GM23338 (cell line): Measurements from ENCODE around the gene HCRT. TPM values are rescaled to one million over a fixed set of nuclear protein-coding genes. Genes with fewer than 3 reads are reported as not detected.

Source experiments
- ATAC-seq: fragments of 200-7000 bp; cut with Tn5 transposase; 3 replicates; pipeline ENCODE4 v1.9.1; 2020
- DNase-seq: peaks from one replicate; pipeline ENCODE4 v3.0.0-alpha.2; 2015; ENCODE audit warnings: low spot score
- H2AFZ ChIP-seq: fragments of 200-600 bp; sonication (generic); 2 replicates; pipeline ENCODE4 v1.8.0; 2016; ENCODE audit warnings: antibody characterized with exemption, mild to moderate bottlenecking, moderate library complexity
- H3F3A ChIP-seq: fragments of 200-600 bp; sonication (generic); replicated peaks from 2 replicates; pipeline ENCODE4 v1.8.0; 2017; ENCODE audit warnings: antibody characterized with exemption, mixed run types, low read depth
- H3K27ac ChIP-seq: fragments of 200-600 bp; sonication (generic); 2 replicates; pipeline ENCODE4 v1.6.1; 2016; ENCODE audit warnings: low read depth
- H3K27me3 ChIP-seq: fragments of 200-600 bp; sonication (generic); 2 replicates; pipeline ENCODE4 v1.8.0; 2016; ENCODE audit warnings: mild to moderate bottlenecking, mixed run types, moderate library complexity; ENCODE audit not compliant: insufficient read depth
- H3K36me3 ChIP-seq: fragments of 200-600 bp; sonication (generic); 2 replicates; pipeline ENCODE4 v1.8.0; 2016; ENCODE audit warnings: mild to moderate bottlenecking; ENCODE audit not compliant: insufficient read depth
- H3K4me1 ChIP-seq: fragments of 200-600 bp; sonication (generic); 2 replicates; pipeline ENCODE4 v1.8.0; 2016; ENCODE audit warnings: mild to moderate bottlenecking, moderate library complexity; ENCODE audit not compliant: insufficient read depth
- H3K4me2 ChIP-seq: fragments of 200-600 bp; sonication (generic); 2 replicates; pipeline ENCODE4 v1.7.1; 2017; ENCODE audit warnings: mixed run types
- H3K4me3 ChIP-seq: fragments of 200-600 bp; sonication (generic); 2 replicates; pipeline ENCODE4 v1.6.1; 2016; ENCODE audit warnings: mixed run types
- H3K79me2 ChIP-seq: fragments of 200-600 bp; sonication (generic); replicated peaks from 2 replicates; pipeline ENCODE4 v1.8.0; 2017; ENCODE audit warnings: mild to moderate bottlenecking; ENCODE audit not compliant: insufficient read depth
- H3K9me2 ChIP-seq: fragments of 200-600 bp; sonication (generic); 2 replicates; pipeline ENCODE4 v1.8.0; 2017; ENCODE audit not compliant: insufficient read depth
- H4K20me1 ChIP-seq: fragments of 200-600 bp; sonication (generic); replicated peaks from 2 replicates; pipeline ENCODE4 v1.8.0; 2017; ENCODE audit warnings: mild to moderate bottlenecking; ENCODE audit not compliant: insufficient read depth
- H3K27ac Mint-ChIP-seq: 2 replicates; pipeline ENCODE4 v1.8.0; 2020; ENCODE audit warnings: inconsistent platforms, mild to moderate bottlenecking, moderate library complexity, mixed read lengths
- H3K27me3 Mint-ChIP-seq: 3 replicates; pipeline ENCODE4 v1.8.0; 2022; ENCODE audit warnings: low read depth, mild to moderate bottlenecking, moderate library complexity, mixed read lengths, inconsistent platforms; ENCODE audit not compliant: insufficient read depth, poor library complexity
- H3K36me3 Mint-ChIP-seq: 3 replicates; pipeline ENCODE4 v1.8.0; 2021; ENCODE audit warnings: low read depth, mild to moderate bottlenecking, inconsistent platforms, moderate library complexity, mixed read lengths
- H3K4me1 Mint-ChIP-seq: 3 replicates; pipeline ENCODE4 v1.8.0; 2020; ENCODE audit warnings: mild to moderate bottlenecking, inconsistent platforms, mixed read lengths
- H3K4me3 Mint-ChIP-seq: 3 replicates; pipeline ENCODE4 v1.8.0; 2021; ENCODE audit warnings: moderate library complexity, mild to moderate bottlenecking, inconsistent platforms, mixed read lengths
- H3K9me3 Mint-ChIP-seq: 3 replicates; pipeline ENCODE4 v1.8.0; 2020; ENCODE audit warnings: moderate library complexity, mild to moderate bottlenecking, inconsistent platforms, mixed read lengths
- CREB1 ChIP-seq: fragments of 250-450 bp; sonication (Bioruptor Pico); IDR thresholded peaks from 2 replicates; pipeline ENCODE4 v1.5.0; 2020; ENCODE audit warnings: low read depth, mild to moderate bottlenecking, moderate library complexity
- CTCF ChIP-seq, 2 experiments: fragments of 200-600 bp in 1 of 2; sonication (generic) in 1 of 2; conservative IDR thresholded peaks; 2 replicates each; pipeline versions ENCODE4 v1.5.1 to v1.6.1; 2016 to 2017; ENCODE audit warnings: antibody characterized with exemption in 2 of 2, low read depth in 2 of 2, mild to moderate bottlenecking in 2 of 2, moderate library complexity in 1 of 2
- ETS1 ChIP-seq: IDR thresholded peaks from 2 replicates; pipeline ENCODE4 v1.6.1; 2016; ENCODE audit warnings: antibody characterized with exemption
- EZH2 ChIP-seq: fragments of 200-600 bp; sonication (generic); IDR thresholded peaks from one replicate; pipeline ENCODE4 v1.8.0; 2017; ENCODE audit warnings: antibody characterized with exemption, mild to moderate bottlenecking, low read depth; ENCODE audit not compliant: unreplicated experiment
- EZH2phosphoT487 ChIP-seq: fragments of 200-600 bp; sonication (generic); IDR thresholded peaks from one replicate; pipeline ENCODE4 v1.8.1; 2018; ENCODE audit warnings: antibody characterized with exemption; ENCODE audit not compliant: unreplicated experiment
- JUNB ChIP-seq: IDR thresholded peaks from one replicate; pipeline ENCODE4 v1.6.1; 2016; ENCODE audit warnings: antibody characterized with exemption; ENCODE audit not compliant: unreplicated experiment
- NANOG ChIP-seq: IDR thresholded peaks from 2 replicates; pipeline ENCODE4 v1.6.1; 2016; ENCODE audit warnings: antibody characterized with exemption, borderline replicate concordance
- POLR2AphosphoS5 ChIP-seq: IDR thresholded peaks from 2 replicates; pipeline ENCODE4 v1.6.1; 2016; ENCODE audit warnings: antibody characterized with exemption, low read depth
- REST ChIP-seq: IDR thresholded peaks from one replicate; pipeline ENCODE4 v1.6.1; 2018; ENCODE audit warnings: antibody characterized with exemption; ENCODE audit not compliant: unreplicated experiment
- STAT1 ChIP-seq: IDR thresholded peaks from one replicate; pipeline ENCODE4 v1.6.1; 2016; ENCODE audit warnings: antibody characterized with exemption; ENCODE audit not compliant: unreplicated experiment
- ZNF114 ChIP-seq: fragments of 250-450 bp; sonication (Bioruptor Pico); IDR thresholded peaks from 2 replicates; pipeline ENCODE4 v1.5.0; 2020; ENCODE audit warnings: mild to moderate bottlenecking, moderate library complexity
- ZNF331 ChIP-seq: fragments of 250-450 bp; sonication (Bioruptor Pico); IDR thresholded peaks from 2 replicates; pipeline ENCODE4 v1.5.0; 2020; ENCODE audit warnings: low read depth, mild to moderate bottlenecking, moderate library complexity
- ZNF462 ChIP-seq: fragments of 250-450 bp; sonication (Bioruptor Pico); IDR thresholded peaks from 2 replicates; pipeline ENCODE4 v1.5.0; 2020; ENCODE audit warnings: mild to moderate bottlenecking, moderate library complexity
- polyA plus RNA-seq: library from polyadenylated mRNA; unstranded; fragments of >200 nt; fragmentation: Nextera tagmentation; extraction: Ambion mirVana; gene quantifications from 2 replicates; pipeline ENCODE4 v1.2.1, GENCODE V29; 2016
- total RNA-seq: library from RNA; depleted of rRNA; stranded (reverse); fragments of >200 nt; shearing (Covaris generic); gene quantifications from 2 replicates; pipeline ENCODE4 v1.2.3, GENCODE V29; 2014

The HCRT gene
- total and polyA plus RNA-seq, 2 experiments from 2014 or later: not detected

- Histone ChIP-seq H3K27ac (0 out of 2 replicates have a peak overlapping the region, but pooled peaks have one; percentile 55), H4K20me1 (peaks cover 27% of the 10 kb centered on the region; the same call in 1 of the 2 replicates), H3K9me2 (no peaks in the 10 kb centered on the region), H3K36me3 (no peaks in the 10 kb centered on the region), H2AFZ (no peak overlapping the region), H3F3A (0 out of 2 replicates have a peak, but pooled peaks cover 4% of the 10 kb centered on the region), H3K4me1 (peaks cover 7% of the 10 kb centered on the region), H3K27me3 (no peaks in the 10 kb centered on the region), H3K4me3 (no peak overlapping the region), H3K4me2 (no peak overlapping the region), H3K79me2 (peaks cover 87% of the 10 kb centered on the region)
- Mint-ChIP-seq H3K36me3 (peaks cover 5% of the 10 kb centered on the region), H3K4me3 (no peak overlapping the region), H3K9me3 (no peaks in the 10 kb centered on the region), H3K4me1 (peaks cover 14% of the 10 kb centered on the region), H3K27me3 (peaks cover 3% of the 10 kb centered on the region), H3K27ac (no peak overlapping the region)
- DNase-seq: no peak
- no peak for TF ChIP-seq CTCF (conservative IDR thresholded peaks at IDR 0.05; ENCODE audit: low read depth in 2 of 2)
- TF ChIP-seq ZNF462: no peak
- TF ChIP-seq ZNF114: no peak
- no peak for TF ChIP-seq EZH2
- no peak for TF ChIP-seq ZNF331 (CRISPR knock-in tag)
- no peak for TF ChIP-seq REST
- TF ChIP-seq EZH2phosphoT487: no peak
- TF ChIP-seq ETS1: no peak
- no peak for TF ChIP-seq JUNB
- TF ChIP-seq POLR2AphosphoS5: no peak
- TF ChIP-seq NANOG: no peak
- no peak for TF ChIP-seq CREB1 (CRISPR knock-in tag)
- no peak for TF ChIP-seq STAT1
- peak; percentile 58 for ATAC-seq
Observed at GRCh38 chr17:42138749-42139492, 46.3 kb downstream of the HCRT start.
